Measurements from ENCODE around the gene ADAMTS10. TPM values are rescaled to one million over a fixed set of nuclear protein-coding genes. Genes with fewer than 3 reads are reported as not detected.

The ADAMTS10 gene
- total RNA-seq, 1 experiment from 2014 or later, result 10.2 TPM

- TF ChIP-seq SP1 (IDR thresholded peaks at IDR 0.05; ENCODE audit: low read depth) (no peak), TCF7L2 (IDR thresholded peaks at IDR 0.05; ENCODE audit: borderline replicate concordance, extremely low read depth, insufficient read depth, insufficient read length) (no peak)
- Histone ChIP-seq H3K9ac (ENCODE audit: low read length) (no peak overlapping the region), H3K27ac (ENCODE audit: low read depth, low read length) (no peak overlapping the region), H3K27me3 (ENCODE audit: insufficient read depth, low read length) (no peaks in the 10 kb centered on the region), H3K4me1 (ENCODE audit: control insufficient read depth in 1 of 2, insufficient read depth in 2 of 2, low read length in 2 of 2) (peaks cover 0 to under 1% of the 10 kb centered on the region in 2 experiments; a peak in 1 of 4 replicates), H3K4me3 (replicated peaks in 1 of 2; ENCODE audit: low read depth in 1 of 2, low read length in 2 of 2) (no peak overlapping the region), H2AFZ (ENCODE audit: low read depth, low read length, poor library complexity, severe bottlenecking) (no peak overlapping the region), H3K9me3 (ENCODE audit: control insufficient read depth in 1 of 2, insufficient read depth in 1 of 2, low read depth in 1 of 2, low read length in 2 of 2) (no peaks in the 10 kb centered on the region; a peak in 1 of 4 replicates), H3K79me2 (ENCODE audit: insufficient read depth, low read length) (no peaks in the 10 kb centered on the region), H3K4me2 (ENCODE audit: low read length) (no peak overlapping the region), H3K36me3 (ENCODE audit: control insufficient read depth in 1 of 2, insufficient read depth in 2 of 2, low read length in 2 of 2) (no peaks in the 10 kb centered on the region), H4K20me1 (ENCODE audit: insufficient read depth) (no peaks in the 10 kb centered on the region), H3K9me2 (ENCODE audit: insufficient read depth) (no peaks in the 10 kb centered on the region)
- ChIA-PET POLR2A (no interaction called here), RAD21 (ENCODE audit: low non-redundant PET in 1 of 2, low total read pairs in 2 of 2, uncharacterized antibody in 2 of 2, unreplicated experiment in 2 of 2) (no interaction called here), CTCF (no interaction called here)
- BruUV-seq (replicated peaks), result no TSS peak
- intact Hi-C loops (cut with micrococcal nuclease), result no loop called here
- no peak for ATAC-seq
- DNase-seq (ENCODE audit: low read depth, low spot score), result no peak
Observed at GRCh38 chr19:8532225-8532624, 78.3 kb downstream of the ADAMTS10 start.

- peaks cover 3 to 8% of the 10 kb centered on the region in 2 experiments; a peak in 1 of 4 replicates for H3K4me1 ChIP-seq (ENCODE audit: control insufficient read depth in 1 of 2, insufficient read depth in 2 of 2, low read length in 2 of 2)
- RAD21 ChIA-PET (ENCODE audit: low non-redundant PET in 1 of 2, low total read pairs in 2 of 2, uncharacterized antibody in 2 of 2, unreplicated experiment in 2 of 2), result no interaction called here
- no TSS peak for BruUV-seq (replicated peaks)
- no peak overlapping the region for H2AFZ ChIP-seq (ENCODE audit: low read depth, low read length, poor library complexity, severe bottlenecking)
- no peak overlapping the region for H3K27ac ChIP-seq (ENCODE audit: low read depth, low read length)
- DNase-seq (ENCODE audit: low read depth, low spot score) (no peak), ATAC-seq (no peak)
- CTCF ChIA-PET, result no interaction called here
- H3K4me2 ChIP-seq (ENCODE audit: low read length), result no peak overlapping the region
- POLR2A ChIA-PET, result no interaction called here
- no peaks in the 10 kb centered on the region for H4K20me1 ChIP-seq (ENCODE audit: insufficient read depth)
- H3K36me3 ChIP-seq (ENCODE audit: control insufficient read depth in 1 of 2, insufficient read depth in 2 of 2, low read length in 2 of 2), result no peaks in the 10 kb centered on the region
- no peaks in the 10 kb centered on the region for H3K27me3 ChIP-seq (ENCODE audit: insufficient read depth, low read length)
- no peaks in the 10 kb centered on the region for H3K79me2 ChIP-seq (ENCODE audit: insufficient read depth, low read length)
- H3K9me3 ChIP-seq (ENCODE audit: control insufficient read depth in 1 of 2, insufficient read depth in 1 of 2, low read depth in 1 of 2, low read length in 2 of 2), result no peaks in the 10 kb centered on the region; a peak in 1 of 4 replicates
- no peaks in the 10 kb centered on the region for H3K9me2 ChIP-seq (ENCODE audit: insufficient read depth)
- no peak overlapping the region for H3K9ac ChIP-seq (ENCODE audit: low read length)
- no peak overlapping the region for H3K4me3 ChIP-seq (replicated peaks in 1 of 2; ENCODE audit: low read depth in 1 of 2, low read length in 2 of 2)
- intact Hi-C loops (cut with micrococcal nuclease), result no loop called here
- TF ChIP-seq, protein P1, sequence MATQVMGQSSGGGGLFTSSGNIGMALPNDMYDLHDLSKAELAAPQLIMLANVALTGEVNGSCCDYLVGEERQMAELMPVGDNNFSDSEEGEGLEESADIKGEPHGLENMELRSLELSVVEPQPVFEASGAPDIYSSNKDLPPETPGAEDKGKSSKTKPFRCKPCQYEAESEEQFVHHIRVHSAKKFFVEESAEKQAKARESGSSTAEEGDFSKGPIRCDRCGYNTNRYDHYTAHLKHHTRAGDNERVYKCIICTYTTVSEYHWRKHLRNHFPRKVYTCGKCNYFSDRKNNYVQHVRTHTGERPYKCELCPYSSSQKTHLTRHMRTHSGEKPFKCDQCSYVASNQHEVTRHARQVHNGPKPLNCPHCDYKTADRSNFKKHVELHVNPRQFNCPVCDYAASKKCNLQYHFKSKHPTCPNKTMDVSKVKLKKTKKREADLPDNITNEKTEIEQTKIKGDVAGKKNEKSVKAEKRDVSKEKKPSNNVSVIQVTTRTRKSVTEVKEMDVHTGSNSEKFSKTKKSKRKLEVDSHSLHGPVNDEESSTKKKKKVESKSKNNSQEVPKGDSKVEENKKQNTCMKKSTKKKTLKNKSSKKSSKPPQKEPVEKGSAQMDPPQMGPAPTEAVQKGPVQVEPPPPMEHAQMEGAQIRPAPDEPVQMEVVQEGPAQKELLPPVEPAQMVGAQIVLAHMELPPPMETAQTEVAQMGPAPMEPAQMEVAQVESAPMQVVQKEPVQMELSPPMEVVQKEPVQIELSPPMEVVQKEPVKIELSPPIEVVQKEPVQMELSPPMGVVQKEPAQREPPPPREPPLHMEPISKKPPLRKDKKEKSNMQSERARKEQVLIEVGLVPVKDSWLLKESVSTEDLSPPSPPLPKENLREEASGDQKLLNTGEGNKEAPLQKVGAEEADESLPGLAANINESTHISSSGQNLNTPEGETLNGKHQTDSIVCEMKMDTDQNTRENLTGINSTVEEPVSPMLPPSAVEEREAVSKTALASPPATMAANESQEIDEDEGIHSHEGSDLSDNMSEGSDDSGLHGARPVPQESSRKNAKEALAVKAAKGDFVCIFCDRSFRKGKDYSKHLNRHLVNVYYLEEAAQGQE (IDR thresholded peaks at IDR 0.05; ENCODE audit: low read depth), result no peak
- no peak for TF ChIP-seq EZH2 (IDR thresholded peaks at IDR 0.05)
- TF ChIP-seq RAD21 (IDR thresholded peaks at IDR 0.05; ENCODE audit: low read depth), result no peak
- TF ChIP-seq, protein P2, sequence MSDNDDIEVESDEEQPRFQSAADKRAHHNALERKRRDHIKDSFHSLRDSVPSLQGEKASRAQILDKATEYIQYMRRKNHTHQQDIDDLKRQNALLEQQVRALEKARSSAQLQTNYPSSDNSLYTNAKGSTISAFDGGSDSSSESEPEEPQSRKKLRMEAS (IDR thresholded peaks at IDR 0.05), result no peak
- no peak for TF ChIP-seq EGR1 (IDR thresholded peaks at IDR 0.05; ENCODE audit: low read depth)
- TF ChIP-seq, protein P3, sequence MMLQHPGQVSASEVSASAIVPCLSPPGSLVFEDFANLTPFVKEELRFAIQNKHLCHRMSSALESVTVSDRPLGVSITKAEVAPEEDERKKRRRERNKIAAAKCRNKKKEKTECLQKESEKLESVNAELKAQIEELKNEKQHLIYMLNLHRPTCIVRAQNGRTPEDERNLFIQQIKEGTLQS (IDR thresholded peaks at IDR 0.05), result no peak
- no peak for TF ChIP-seq FOSL1 (IDR thresholded peaks at IDR 0.05; ENCODE audit: low read depth)
- no peak for TF ChIP-seq TCF7L2 (IDR thresholded peaks at IDR 0.05; ENCODE audit: borderline replicate concordance, extremely low read depth, insufficient read depth, insufficient read length)
- no peak for TF ChIP-seq JUND (IDR thresholded peaks at IDR 0.05)
- no peak for TF ChIP-seq ZFX (IDR thresholded peaks at IDR 0.05)
- no peak for TF ChIP-seq ELF1 (IDR thresholded peaks at IDR 0.05; ENCODE audit: borderline replicate concordance, low read depth)
- TF ChIP-seq CEBPB (IDR thresholded peaks at IDR 0.05; ENCODE audit: low read depth), result no peak
- TF ChIP-seq ZBTB33 (IDR thresholded peaks at IDR 0.05; ENCODE audit: extremely low read depth, insufficient replicate concordance, low read length), result no peak
- no peak for TF ChIP-seq POLR2AphosphoS5 (IDR thresholded peaks at IDR 0.05; ENCODE audit: low read depth, low read length)
- TF ChIP-seq YY1 (IDR thresholded peaks at IDR 0.05; ENCODE audit: extremely low read depth, insufficient replicate concordance, low read depth, low read length), result no peak
- no peak for TF ChIP-seq SRF (IDR thresholded peaks at IDR 0.05; ENCODE audit: low read depth)
Observed at GRCh38 chr19:8531470-8531869, 79.0 kb downstream of the ADAMTS10 start.
